Measurements from ENCODE around the gene ELMO1.

DNA sequence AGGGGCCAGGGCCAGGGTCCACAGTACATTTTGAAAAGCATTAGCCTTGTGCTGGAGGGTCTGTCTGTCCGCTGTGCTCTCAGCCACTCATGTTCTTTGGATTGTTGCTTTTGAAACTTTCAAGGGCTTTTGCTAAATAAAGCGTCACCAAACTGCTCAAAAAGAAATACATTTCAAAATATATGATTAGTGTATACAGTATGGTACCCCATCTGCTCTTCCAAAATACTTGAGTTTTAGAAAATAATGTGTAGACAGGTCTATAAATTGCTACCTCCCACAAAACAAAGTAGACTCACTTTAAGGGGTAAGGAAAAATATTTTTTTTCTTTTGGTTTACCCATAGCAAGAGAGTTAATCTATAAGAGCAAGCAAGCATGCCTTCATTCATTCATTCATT lies 530.1 kb downstream of the ELMO1 start:
- TF ChIP-seq CTCF (optimal IDR thresholded peaks at IDR 0.05 in 1 of 3, IDR thresholded peaks at IDR 0.05 in 1 of 3, conservative IDR thresholded peaks at IDR 0.05 in 1 of 3; ENCODE audit: extremely low read depth in 1 of 3, insufficient read depth in 2 of 3, low read length in 3 of 3) (no peak), EZH2 (IDR thresholded peaks at IDR 0.05; ENCODE audit: low read length) (no peak)

Data from keratinocyte (primary cell).